ENCODE results near the gene SCN9A.

Gene SCN9A

DNA sequence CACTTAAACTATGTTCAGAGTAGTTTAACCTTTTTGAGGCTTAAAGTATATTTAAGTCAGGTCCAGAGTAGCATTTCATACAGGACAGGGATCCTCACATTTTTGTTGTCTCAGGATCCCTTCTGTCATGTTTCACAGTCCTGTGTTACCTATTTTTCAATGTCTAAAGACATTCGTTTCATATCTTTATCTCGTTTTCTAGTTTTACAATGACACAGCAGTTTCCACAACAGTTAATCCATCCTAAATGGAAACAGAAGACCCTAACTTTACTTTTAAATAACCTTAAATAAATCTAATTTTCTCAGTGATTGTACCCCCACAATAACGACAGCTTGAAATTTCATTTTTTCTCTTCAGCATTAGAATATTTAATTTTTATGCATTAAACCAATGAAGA, 17.3 kb upstream of the SCN9A start:
- H3K4me2 ChIP-seq (ENCODE audit: low read length): no peak overlapping the region
- no peak for TF ChIP-seq CTCF (IDR thresholded peaks at IDR 0.05; ENCODE audit: low read depth, low read length, poor library complexity, severe bottlenecking)
- no peak for TF ChIP-seq EZH2phosphoT487 (IDR thresholded peaks at IDR 0.05; ENCODE audit: borderline replicate concordance, low read length)
- no peaks in the 10 kb centered on the region for H3K36me3 ChIP-seq (ENCODE audit: control insufficient read depth, low read length)
- no peaks in the 10 kb centered on the region for H3K9me2 ChIP-seq (replicated peaks; ENCODE audit: control insufficient read depth, low read length)
- H4K20me1 ChIP-seq (ENCODE audit: control insufficient read depth, insufficient read depth, low read depth, low read length): no peaks in the 10 kb centered on the region
- no peak overlapping the region for H3K27ac ChIP-seq (ENCODE audit: low read depth, low read length)
- no peak overlapping the region for H3K4me3 ChIP-seq (ENCODE audit: low read length)
- no peaks in the 10 kb centered on the region for H3K4me1 ChIP-seq (ENCODE audit: control insufficient read depth, low read length)
- no peaks in the 10 kb centered on the region for H3K79me2 ChIP-seq (ENCODE audit: control insufficient read depth, low read length)
- no peaks in the 10 kb centered on the region for H3K27me3 ChIP-seq (ENCODE audit: control insufficient read depth, low read length)
- no peaks in the 10 kb centered on the region for H3F3A ChIP-seq (ENCODE audit: control insufficient read depth, insufficient read depth)
- no peaks in the 10 kb centered on the region for H3K9me3 ChIP-seq (ENCODE audit: control insufficient read depth, insufficient read depth, low read length)

GRCh38 chr2:166388481-166389070, 12.8 kb upstream of the SCN9A start:
- no peaks in the 10 kb centered on the region for H3K4me1 ChIP-seq (ENCODE audit: control insufficient read depth, low read length)
- no peaks in the 10 kb centered on the region for H3K36me3 ChIP-seq (ENCODE audit: control insufficient read depth, low read length)
- no peaks in the 10 kb centered on the region for H4K20me1 ChIP-seq (ENCODE audit: control insufficient read depth, insufficient read depth, low read depth, low read length)
- TF ChIP-seq CTCF (IDR thresholded peaks at IDR 0.05; ENCODE audit: low read depth, low read length, poor library complexity, severe bottlenecking) (no peak), EZH2phosphoT487 (IDR thresholded peaks at IDR 0.05; ENCODE audit: borderline replicate concordance, low read length) (no peak)
- H3K27ac ChIP-seq (ENCODE audit: low read depth, low read length): no peak overlapping the region
- H3K79me2 ChIP-seq (ENCODE audit: control insufficient read depth, low read length): no peaks in the 10 kb centered on the region
- no peak overlapping the region for H3K4me2 ChIP-seq (ENCODE audit: low read length)
- H3K9me3 ChIP-seq (ENCODE audit: control insufficient read depth, insufficient read depth, low read length): no peaks in the 10 kb centered on the region
- H3K4me3 ChIP-seq (ENCODE audit: low read length): no peak overlapping the region
- no peaks in the 10 kb centered on the region for H3K27me3 ChIP-seq (ENCODE audit: control insufficient read depth, low read length)
- no peaks in the 10 kb centered on the region for H3K9me2 ChIP-seq (replicated peaks; ENCODE audit: control insufficient read depth, low read length)
- H3F3A ChIP-seq (ENCODE audit: control insufficient read depth, insufficient read depth): no peaks in the 10 kb centered on the region

- Histone ChIP-seq H4K20me1 (ENCODE audit: control insufficient read depth, insufficient read depth, low read depth, low read length) (no peaks in the 10 kb centered on the region), H3K4me3 (ENCODE audit: low read length) (no peak overlapping the region), H3K36me3 (ENCODE audit: control insufficient read depth, low read length) (no peaks in the 10 kb centered on the region), H3K27me3 (ENCODE audit: control insufficient read depth, low read length) (no peaks in the 10 kb centered on the region), H3K4me1 (ENCODE audit: control insufficient read depth, low read length) (no peaks in the 10 kb centered on the region), H3K4me2 (ENCODE audit: low read length) (no peak overlapping the region), H3K27ac (ENCODE audit: low read depth, low read length) (no peak overlapping the region), H3K79me2 (ENCODE audit: control insufficient read depth, low read length) (no peaks in the 10 kb centered on the region), H3K9me2 (replicated peaks; ENCODE audit: control insufficient read depth, low read length) (no peaks in the 10 kb centered on the region), H3F3A (ENCODE audit: control insufficient read depth, insufficient read depth) (no peaks in the 10 kb centered on the region), H3K9me3 (ENCODE audit: control insufficient read depth, insufficient read depth, low read length) (no peaks in the 10 kb centered on the region)
- TF ChIP-seq EZH2phosphoT487 (IDR thresholded peaks at IDR 0.05; ENCODE audit: borderline replicate concordance, low read length) (no peak), CTCF (IDR thresholded peaks at IDR 0.05; ENCODE audit: low read depth, low read length, poor library complexity, severe bottlenecking) (no peak)
Observed at GRCh38 chr2:166385313-166385712, 9.6 kb upstream of the SCN9A start.
